Esophagus muscularis mucosa (tissue), 4 donors: ENCODE data around the gene KRT77. TPM values are rescaled to one million over a fixed set of nuclear protein-coding genes. Genes with fewer than 3 reads are reported as not detected.

Experiments used
- DNase-seq: peaks from one replicate; pipeline ENCODE4 v3.0.0-alpha.2; 2017; ENCODE audit errors: extremely low spot score
- H3K27ac ChIP-seq, 4 donors: fragments of 200-600 bp; sonication (generic); replicated peaks in 1 of 4; 1 replicate in 3 of 4; 2 replicates in 1 of 4; pipeline ENCODE4 v1.5.1; 2016 to 2019; ENCODE audit warnings: mild to moderate bottlenecking in 1 of 4
- H3K27me3 ChIP-seq, 4 donors: fragments of 200-600 bp; sonication (generic); one replicate each; pipeline versions ENCODE4 v1.5.1 to v1.6.0; 2016 to 2019
- H3K36me3 ChIP-seq, 4 donors: fragments of 200-600 bp; sonication (generic); one replicate each; pipeline ENCODE4 v1.5.1; 2016 to 2019
- H3K4me1 ChIP-seq, 4 donors: fragments of 200-600 bp; sonication (generic); one replicate each; pipeline ENCODE4 v1.5.1; 2016 to 2019
- H3K4me3 ChIP-seq, 4 donors: fragments of 200-600 bp; sonication (generic); 1 replicate in 2 of 4; 2 replicates in 2 of 4; pipeline ENCODE4 v1.5.1; 2016 to 2019; ENCODE audit warnings: mild to moderate bottlenecking in 4 of 4, moderate library complexity in 1 of 4
- H3K9me3 ChIP-seq, 4 donors: fragments of 200-600 bp; sonication (generic); 1 replicate in 3 of 4; 2 replicates in 1 of 4; pipeline ENCODE4 v1.5.1; 2016 to 2019
- CTCF ChIP-seq, 3 experiments: fragments of 200-600 bp in 2 of 3; fragments of 450-650 bp in 1 of 3; sonication (generic) in 2 of 3; IDR thresholded peaks; one replicate each; pipeline ENCODE4 v1.5.1; 2017 to 2019; ENCODE audit warnings: antibody characterized with exemption in 3 of 3, mild to moderate bottlenecking in 2 of 3, moderate library complexity in 1 of 3
- EP300 ChIP-seq: sonication (generic); formaldehyde crosslinking; IDR thresholded peaks from one replicate; pipeline ENCODE4 v1.6.1; 2017; ENCODE audit warnings: antibody characterized with exemption
- POLR2A ChIP-seq: fragments of 450-650 bp; IDR thresholded peaks from one replicate; pipeline ENCODE4 v1.6.1; 2017; ENCODE audit warnings: antibody characterized with exemption, moderate library complexity, mild to moderate bottlenecking, low read depth
- POLR2AphosphoS5 ChIP-seq, 2 donors: sonication (generic); formaldehyde crosslinking; IDR thresholded peaks; one replicate each; pipeline ENCODE4 v1.6.1; 2017; ENCODE audit warnings: antibody characterized with exemption in 2 of 2
- WGBS: methylation state at CpG from one replicate; pipeline ENCODE4 v1.1.5; 2018; 5-methylcytosine and 5-hydroxymethylcytosine counted together
- intact Hi-C: fragments of 100-400 bp; cut with DNase I; formaldehyde crosslinking; loops from one replicate; pipeline ENCODE4 v1.15.1; 2023
- total RNA-seq, 4 donors: library from RNA; depleted of rRNA; stranded (reverse); fragments of >200 nt; gene quantifications; one replicate each; pipeline versions ENCODE4 v1.1.0 to v1.2.1, GENCODE V29; 2016

Gene KRT77
- total RNA-seq, 4 donors from 2014 or later: not detected

- peak overlapping the region in 1 of 4 donors; percentile 37 for H3K27ac ChIP-seq
- H3K4me1 ChIP-seq: peaks cover 0 to 10% (median 4%) of the 10 kb centered on the region in 4 donors
- intact Hi-C loops: no loop called here
- WGBS: 100% methylated on average over 2 of the region's 2 CpGs
- H3K27me3 ChIP-seq: peaks cover 0 to 41% (median 0%) of the 10 kb centered on the region in 4 donors
- H3K9me3 ChIP-seq: no peaks in the 10 kb centered on the region
- no peak for TF ChIP-seq CTCF (IDR thresholded peaks at IDR 0.05)
- TF ChIP-seq POLR2A: no peak
- TF ChIP-seq POLR2AphosphoS5 (IDR thresholded peaks at IDR 0.05): no peak
- no peak for TF ChIP-seq EP300
- no peak overlapping the region for H3K4me3 ChIP-seq
- H3K36me3 ChIP-seq: no peaks in the 10 kb centered on the region
- DNase-seq: no peak
Measured at GRCh38 chr12:52682381-52682660, 21.0 kb downstream of the KRT77 start.

DNA sequence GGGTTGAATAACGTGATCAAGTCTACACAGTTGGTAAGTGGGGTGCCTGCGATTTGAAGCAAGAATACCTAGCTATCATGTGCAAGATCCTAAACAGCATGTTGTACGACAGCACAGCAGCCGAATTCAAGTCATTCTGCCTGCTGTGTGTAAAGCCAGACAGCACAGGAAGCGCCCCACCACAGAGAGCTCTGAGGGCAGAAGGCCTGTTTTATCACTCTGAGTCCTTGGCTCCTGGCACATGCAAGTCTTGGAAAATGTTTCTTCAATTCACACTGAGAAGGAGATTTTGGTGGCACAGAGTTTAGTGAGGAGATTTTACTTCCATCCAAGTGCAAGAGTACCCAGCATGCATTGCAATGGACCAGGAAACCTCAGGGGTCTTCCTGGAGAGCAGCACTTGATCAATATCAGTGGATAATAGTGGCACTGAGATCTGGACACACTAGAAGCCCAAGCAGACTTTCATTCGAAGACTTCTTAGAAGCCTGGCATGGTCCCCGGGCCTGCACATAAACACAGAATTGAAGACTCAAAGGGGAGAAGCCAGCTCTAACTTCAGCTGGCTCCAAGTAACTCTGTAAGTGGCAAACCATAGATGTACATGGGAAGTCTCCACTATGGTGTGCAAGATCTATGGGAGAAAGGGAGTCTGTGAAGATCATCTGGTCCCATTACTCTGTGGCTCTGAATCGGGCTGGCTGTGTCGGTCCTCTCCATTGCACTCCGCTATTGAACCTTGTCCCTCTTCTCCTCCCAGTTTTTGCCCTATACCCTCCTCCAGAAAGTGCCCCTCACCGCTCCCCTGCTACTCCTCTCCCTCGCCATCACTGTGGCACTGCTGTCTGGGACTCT lies 21.6 kb downstream of the KRT77 start:
- intact Hi-C loops: no loop called here
- Histone ChIP-seq H3K9me3 (no peaks in the 10 kb centered on the region), H3K27ac (no peak overlapping the region), H3K4me3 (no peak overlapping the region), H3K36me3 (no peaks in the 10 kb centered on the region), H3K27me3 (peaks cover 0 to 35% (median 0%) of the 10 kb centered on the region in 4 donors), H3K4me1 (peaks cover 0 to 10% (median 4%) of the 10 kb centered on the region in 4 donors)
- WGBS: 81% methylated on average over 12 of the region's 12 CpGs
- TF ChIP-seq POLR2A: no peak
- TF ChIP-seq POLR2AphosphoS5 (IDR thresholded peaks at IDR 0.05): no peak
- no peak for TF ChIP-seq CTCF (IDR thresholded peaks at IDR 0.05)
- TF ChIP-seq EP300: no peak
- DNase-seq: no peak

DNA sequence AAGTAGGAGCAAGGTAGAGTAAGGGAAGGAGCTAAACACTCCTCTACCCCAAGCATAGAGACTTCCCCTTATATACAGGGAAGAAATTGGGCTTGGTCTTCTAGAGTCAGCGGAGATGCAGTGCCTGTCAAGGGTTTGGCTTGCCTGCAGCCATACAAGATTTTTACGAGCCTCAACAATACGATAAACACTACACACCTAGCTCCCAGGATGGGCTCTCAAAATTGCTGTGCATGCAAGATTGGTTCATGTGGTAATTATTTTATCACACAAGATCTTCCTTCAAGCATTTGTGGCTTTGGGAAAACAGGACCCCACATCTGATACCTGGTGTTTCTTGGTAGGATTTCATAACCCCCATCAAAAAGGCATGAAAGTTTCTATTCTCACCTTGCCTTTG lies 23.0 kb downstream of the KRT77 start, which contains the start of gene KRT1:
Gene KRT1, minus strand, starts transcription at position 45 of the 400 bp plus-strand sequence. CDS start 59 bp downstream, outside the sequence.
- TF ChIP-seq CTCF (IDR thresholded peaks at IDR 0.05) (no peak), POLR2A (no peak), POLR2AphosphoS5 (IDR thresholded peaks at IDR 0.05) (no peak), EP300 (no peak)
- H3K36me3 ChIP-seq: no peaks in the 10 kb centered on the region
- peaks cover 0 to 16% (median 5%) of the 10 kb centered on the region in 4 donors for H3K4me1 ChIP-seq
- no peaks in the 10 kb centered on the region for H3K9me3 ChIP-seq
- H3K27me3 ChIP-seq: peaks cover 0 to 21% (median 0%) of the 10 kb centered on the region in 4 donors
- no peak within 1 kb of the TSS for H3K4me3 ChIP-seq
- no peak within 1 kb of the TSS for H3K27ac ChIP-seq
- intact Hi-C loops: no loop called here
- no peak for DNase-seq
- WGBS: 94% methylated on average over 3 of the region's 3 CpGs

- 94% methylated on average over 5 of the region's 5 CpGs for WGBS
- H3K27ac ChIP-seq: no peak overlapping the region
Measured at GRCh38 chr12:52679875-52680274, 23.4 kb downstream of the KRT77 start.

More at GRCh38 chr12:52679875-52680274, 23.4 kb downstream of the KRT77 start:
- Histone ChIP-seq H3K4me3 (no peak overlapping the region), H3K9me3 (no peaks in the 10 kb centered on the region), H3K27me3 (peaks cover 0 to 18% (median 0%) of the 10 kb centered on the region in 4 donors), H3K36me3 (no peaks in the 10 kb centered on the region), H3K4me1 (peaks cover 0 to 17% (median 5%) of the 10 kb centered on the region in 4 donors)
- DNase-seq: no peak
- TF ChIP-seq CTCF (IDR thresholded peaks at IDR 0.05) (no peak), EP300 (no peak), POLR2AphosphoS5 (IDR thresholded peaks at IDR 0.05) (no peak), POLR2A (no peak)
- intact Hi-C loops: no loop called here
